Measurements from ENCODE around the gene PPIG. TPM values are rescaled to one million over a fixed set of nuclear protein-coding genes. Genes with fewer than 3 reads are reported as not detected.
"Not testable (repeated sequence)": the region's sequence is repeated elsewhere in the genome, so short reads cannot be mapped to it uniquely, and the experiment has no call there.

PPIG gene
- total RNA-seq, 1 experiment from 2014 or later: 28.4 TPM

- CTCF ChIA-PET: no interaction called here
- BruUV-seq (replicated peaks): no TSS peak
Measured at GRCh38 chr2:169562519-169562918, 21.6 kb upstream of the PPIG start.

GRCh38 chr2:169565686-169566085, 18.5 kb upstream of the PPIG start:
- CTCF ChIA-PET: no interaction called here
- Histone ChIP-seq H3K9me3 (ENCODE audit: insufficient read depth, low read depth) (no peaks in the 10 kb centered on the region), H3K36me3 (ENCODE audit: low read depth) (no peaks in the 10 kb centered on the region), H3F3A (ENCODE audit: insufficient read depth, low read depth) (no peaks in the 10 kb centered on the region), H2AFZ (no peak overlapping the region), H3K79me2 (ENCODE audit: low read depth) (no peaks in the 10 kb centered on the region), H3K4me2 (no peak overlapping the region), H3K27me3 (ENCODE audit: insufficient read depth, low read depth) (no peaks in the 10 kb centered on the region), H3K9me2 (ENCODE audit: insufficient read depth) (no peaks in the 10 kb centered on the region), H3K4me1 (replicated peaks; ENCODE audit: insufficient read depth) (no peaks in the 10 kb centered on the region), H3K4me3 (no peak overlapping the region), H4K20me1 (ENCODE audit: insufficient read depth) (no peaks in the 10 kb centered on the region), H3K27ac (no peak overlapping the region)
- no peak for DNase-seq
- TF ChIP-seq CTCF (conservative IDR thresholded peaks at IDR 0.05): no peak
- no TSS peak for BruUV-seq (replicated peaks)
- intact Hi-C loops (cut with micrococcal nuclease; ENCODE audit: unreplicated experiment): no loop called here
- POLR2A ChIA-PET (ENCODE audit: unreplicated experiment): interaction anchor here (0.6 kb wide), 1 partner anchor 709 kb away, joined by 7 read pairs; no protein-coding TSS in a partner anchor

More at GRCh38 chr2:169562519-169562918, 21.6 kb upstream of the PPIG start:
- no peaks in the 10 kb centered on the region for H3K27me3 ChIP-seq (ENCODE audit: insufficient read depth, low read depth)
- H3K9me3 ChIP-seq (ENCODE audit: insufficient read depth, low read depth): no peaks in the 10 kb centered on the region
- TF ChIP-seq EZH2 (IDR thresholded peaks at IDR 0.05; ENCODE audit: low read depth): no peak
- TF ChIP-seq CTCF (conservative IDR thresholded peaks at IDR 0.05): no peak
- intact Hi-C loops (cut with micrococcal nuclease; ENCODE audit: unreplicated experiment): no loop called here
- no peak overlapping the region for H3K27ac ChIP-seq
- POLR2A ChIA-PET (ENCODE audit: unreplicated experiment): interaction anchor here (0.6 kb wide), 1 partner anchor 214 kb away, joined by 8 read pairs; no protein-coding TSS in a partner anchor
- no peaks in the 10 kb centered on the region for H3K36me3 ChIP-seq (ENCODE audit: low read depth)
- no peak overlapping the region for H2AFZ ChIP-seq
- DNase-seq: no peak
- H3K9me2 ChIP-seq (ENCODE audit: insufficient read depth): no peaks in the 10 kb centered on the region
- H4K20me1 ChIP-seq (ENCODE audit: insufficient read depth): no peaks in the 10 kb centered on the region
- no peak overlapping the region for H3K4me3 ChIP-seq
- no peaks in the 10 kb centered on the region for H3F3A ChIP-seq (ENCODE audit: insufficient read depth, low read depth)
- no peaks in the 10 kb centered on the region for H3K79me2 ChIP-seq (ENCODE audit: low read depth)
- H3K4me1 ChIP-seq (replicated peaks; ENCODE audit: insufficient read depth): no peaks in the 10 kb centered on the region
- H3K4me2 ChIP-seq: no peak overlapping the region

GRCh38 chr2:169569948-169570347, 14.2 kb upstream of the PPIG start:
- Histone ChIP-seq H3K4me3 (no peak overlapping the region), H3K27ac (no peak overlapping the region), H3K79me2 (ENCODE audit: low read depth) (peaks cover 14% of the 10 kb centered on the region), H3K9me3 (ENCODE audit: insufficient read depth, low read depth) (no peaks in the 10 kb centered on the region), H3K27me3 (ENCODE audit: insufficient read depth, low read depth) (no peaks in the 10 kb centered on the region), H3K9me2 (ENCODE audit: insufficient read depth) (no peaks in the 10 kb centered on the region), H4K20me1 (ENCODE audit: insufficient read depth) (no peaks in the 10 kb centered on the region), H3K36me3 (ENCODE audit: low read depth) (no peaks in the 10 kb centered on the region), H2AFZ (no peak overlapping the region), H3K4me1 (replicated peaks; ENCODE audit: insufficient read depth) (no peaks in the 10 kb centered on the region), H3K4me2 (no peak overlapping the region), H3F3A (ENCODE audit: insufficient read depth, low read depth) (no peaks in the 10 kb centered on the region)
- no peak for DNase-seq
- TF ChIP-seq CTCF (conservative IDR thresholded peaks at IDR 0.05) (no peak), EZH2 (IDR thresholded peaks at IDR 0.05; ENCODE audit: low read depth) (no peak)
- no TSS peak for BruUV-seq (replicated peaks)
- POLR2A ChIA-PET (ENCODE audit: unreplicated experiment): no interaction called here
- CTCF ChIA-PET: no interaction called here
- intact Hi-C loops (cut with micrococcal nuclease; ENCODE audit: unreplicated experiment): no loop called here

- POLR2A ChIA-PET (ENCODE audit: unreplicated experiment); H4K20me1 ChIP-seq (ENCODE audit: insufficient read depth); CTCF ChIA-PET; H3K4me2 ChIP-seq; H3K27ac ChIP-seq; H2AFZ ChIP-seq; BruUV-seq (replicated peaks); intact Hi-C loops (cut with micrococcal nuclease; ENCODE audit: unreplicated experiment); H3K27me3 ChIP-seq (ENCODE audit: insufficient read depth, low read depth); H3K36me3 ChIP-seq (ENCODE audit: low read depth); H3K4me1 ChIP-seq (replicated peaks; ENCODE audit: insufficient read depth); H3K4me3 ChIP-seq; H3F3A ChIP-seq (ENCODE audit: insufficient read depth, low read depth); H3K9me3 ChIP-seq (ENCODE audit: insufficient read depth, low read depth); H3K9me2 ChIP-seq (ENCODE audit: insufficient read depth); DNase-seq: not testable (repeated sequence)
- H3K79me2 ChIP-seq (ENCODE audit: low read depth): peaks cover 14% of the 10 kb centered on the region
Measured at GRCh38 chr2:169570752-169571151, 13.4 kb upstream of the PPIG start.

Data from PC-9 (cell line).